Diencephalon (tissue), 1 donor: ENCODE results near the gene NCAPG2. TPM values are rescaled to one million over a fixed set of nuclear protein-coding genes. Genes with fewer than 3 reads are reported as not detected.

Experiments used
- small RNA-seq: library from RNA; depleted of rRNA; stranded (forward); fragments of <200 nt; gene quantifications from one replicate; pipeline ENCODE3, GENCODE V24; 2014
- total RNA-seq: library from RNA; depleted of rRNA; stranded (reverse); fragments of >200 nt; gene quantifications from one replicate; pipeline ENCODE4 v1.2.3, GENCODE V29; 2014

The NCAPG2 gene
- total RNA-seq = 15.9 TPM

GRCh38 chr7:158704524-158705233 is at the start of gene NCAPG2:
Gene NCAPG2, minus strand, starts transcription at chr7:158704804. Its CDS starts 2,905 bp downstream, at chr7:158701899.

GRCh38 chr7:158587162-158588084 is 117.2 kb downstream of the NCAPG2 start, which contains the start of gene PTPRN2:
Gene PTPRN2, minus strand, starts transcription at chr7:158587823.

Small RNA genes lying within 50 kb of the gene (small RNA-seq; reads per million reads assigned to genes)
- gene MIR5707 = not detected
- gene THAP5P1 = not detected

Other genes with a start within 250 kb of the NCAPG2 start
- gene PTPRN2, start 117.0 kb downstream of the NCAPG2 start, total RNA-seq = 84.9 TPM
- 45.2 TPM for gene ESYT2, start 124.7 kb upstream of the NCAPG2 start, total RNA-seq
- gene DYNC2I1, start 151.8 kb upstream of the NCAPG2 start, total RNA-seq = 14.3 TPM